Tibial nerve (tissue), 3 donors: ENCODE data around the gene ZNF746.

Experiments
- POLR2A ChIP-seq, 2 donors: fragments of 450-650 bp; IDR thresholded peaks; one replicate each; pipeline ENCODE4 v1.6.1; 2017; ENCODE audit warnings: antibody characterized with exemption in 2 of 2, mild to moderate bottlenecking in 2 of 2, moderate library complexity in 2 of 2
- TF ChIP-seq, protein P1 (sequence below), 5 experiments: fragments of 200-600 bp in 3 of 5; fragments of 450-650 bp in 2 of 5; sonication (generic) in 3 of 5; IDR thresholded peaks; one replicate each; pipeline ENCODE4 v1.5.1; 2016 to 2019; ENCODE audit warnings: antibody characterized with exemption in 5 of 5, mild to moderate bottlenecking in 3 of 5, moderate library complexity in 2 of 5

- TF ChIP-seq, protein P1, sequence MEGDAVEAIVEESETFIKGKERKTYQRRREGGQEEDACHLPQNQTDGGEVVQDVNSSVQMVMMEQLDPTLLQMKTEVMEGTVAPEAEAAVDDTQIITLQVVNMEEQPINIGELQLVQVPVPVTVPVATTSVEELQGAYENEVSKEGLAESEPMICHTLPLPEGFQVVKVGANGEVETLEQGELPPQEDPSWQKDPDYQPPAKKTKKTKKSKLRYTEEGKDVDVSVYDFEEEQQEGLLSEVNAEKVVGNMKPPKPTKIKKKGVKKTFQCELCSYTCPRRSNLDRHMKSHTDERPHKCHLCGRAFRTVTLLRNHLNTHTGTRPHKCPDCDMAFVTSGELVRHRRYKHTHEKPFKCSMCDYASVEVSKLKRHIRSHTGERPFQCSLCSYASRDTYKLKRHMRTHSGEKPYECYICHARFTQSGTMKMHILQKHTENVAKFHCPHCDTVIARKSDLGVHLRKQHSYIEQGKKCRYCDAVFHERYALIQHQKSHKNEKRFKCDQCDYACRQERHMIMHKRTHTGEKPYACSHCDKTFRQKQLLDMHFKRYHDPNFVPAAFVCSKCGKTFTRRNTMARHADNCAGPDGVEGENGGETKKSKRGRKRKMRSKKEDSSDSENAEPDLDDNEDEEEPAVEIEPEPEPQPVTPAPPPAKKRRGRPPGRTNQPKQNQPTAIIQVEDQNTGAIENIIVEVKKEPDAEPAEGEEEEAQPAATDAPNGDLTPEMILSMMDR (IDR thresholded peaks at IDR 0.05): no peak
- TF ChIP-seq POLR2A (IDR thresholded peaks at IDR 0.05): no peak
Measured at GRCh38 chr7:149442924-149443323, 54.7 kb downstream of the ZNF746 start.
